Neural progenitor cell (in vitro differentiated cells): ENCODE data around the gene ZSCAN5A. TPM values are rescaled to one million over a fixed set of nuclear protein-coding genes. Genes with fewer than 3 reads are reported as not detected.

Experiments
- DNase-seq: peaks from one replicate; pipeline ENCODE4 v3.0.0-alpha.2; 2016; ENCODE audit warnings: low spot score
- H2AFZ ChIP-seq: fragments of 200-600 bp; sonication (generic); replicated peaks from 2 replicates; pipeline ENCODE4 v1.6.1; 2016; ENCODE audit warnings: antibody characterized with exemption
- H3F3A ChIP-seq: fragments of 200-600 bp; sonication (generic); 2 replicates; pipeline ENCODE4 v1.6.1; 2016; ENCODE audit warnings: antibody characterized with exemption, low read depth
- H3K27ac ChIP-seq: fragments of 200-600 bp; sonication (generic); 2 replicates; pipeline ENCODE4 v1.5.1; 2016; ENCODE audit warnings: mild to moderate bottlenecking
- H3K27me3 ChIP-seq: fragments of 200-600 bp; sonication (generic); 2 replicates; pipeline ENCODE4 v1.6.1; 2016; ENCODE audit warnings: mild to moderate bottlenecking, moderate library complexity
- H3K36me3 ChIP-seq: fragments of 200-600 bp; sonication (generic); 2 replicates; pipeline ENCODE4 v1.5.1; 2016
- H3K4me1 ChIP-seq: fragments of 200-600 bp; sonication (generic); 2 replicates; pipeline ENCODE4 v1.6.1; 2016; ENCODE audit warnings: mixed run types
- H3K4me2 ChIP-seq: fragments of 200-600 bp; sonication (generic); 2 replicates; pipeline ENCODE4 v1.6.1; 2016
- H3K4me3 ChIP-seq: fragments of 200-600 bp; sonication (generic); 2 replicates; pipeline ENCODE4 v1.5.1; 2016
- H3K79me2 ChIP-seq: fragments of 200-600 bp; sonication (generic); 2 replicates; pipeline ENCODE4 v1.6.1; 2016; ENCODE audit warnings: low read depth
- H3K9ac ChIP-seq: fragments of 200-600 bp; sonication (generic); 2 replicates; pipeline ENCODE4 v1.6.1; 2016
- H3K9me3 ChIP-seq: fragments of 200-600 bp; sonication (generic); 2 replicates; pipeline ENCODE4 v1.5.1; 2016; ENCODE audit warnings: low read depth
- H4K20me1 ChIP-seq: fragments of 200-600 bp; sonication (generic); 2 replicates; pipeline ENCODE4 v1.6.1; 2016; ENCODE audit warnings: low read depth
- H3K27ac Mint-ChIP-seq: 3 replicates; pipeline ENCODE4 v1.8.0; 2021; ENCODE audit warnings: mixed read lengths
- H3K27me3 Mint-ChIP-seq: 2 replicates; pipeline ENCODE4 v1.8.0; 2022; ENCODE audit warnings: low read depth, mild to moderate bottlenecking, inconsistent platforms, moderate library complexity, mixed read lengths; ENCODE audit not compliant: insufficient read depth
- H3K36me3 Mint-ChIP-seq: 3 replicates; pipeline ENCODE4 v1.8.0; 2021; ENCODE audit warnings: mixed read lengths
- H3K4me1 Mint-ChIP-seq: 3 replicates; pipeline ENCODE4 v1.8.0; 2021; ENCODE audit warnings: mixed read lengths
- H3K4me3 Mint-ChIP-seq: 3 replicates; pipeline ENCODE4 v1.8.0; 2021; ENCODE audit warnings: mild to moderate bottlenecking, moderate library complexity, mixed read lengths
- H3K9me3 Mint-ChIP-seq: 3 replicates; pipeline ENCODE4 v1.8.0; 2020; ENCODE audit warnings: mixed read lengths
- EZH2 ChIP-seq: fragments of 200-600 bp; sonication (generic); IDR thresholded peaks from 2 replicates; pipeline ENCODE4 v1.6.1; 2017; ENCODE audit warnings: antibody characterized with exemption, mild to moderate bottlenecking, moderate library complexity
- EZH2phosphoT487 ChIP-seq: fragments of 200-600 bp; sonication (generic); IDR thresholded peaks from 2 replicates; pipeline ENCODE4 v1.6.1; 2017; ENCODE audit warnings: antibody characterized with exemption
- total RNA-seq: library from RNA; depleted of rRNA; stranded (reverse); fragments of >200 nt; gene quantifications from 2 replicates; pipeline ENCODE4 v1.2.3, GENCODE V29; 2015; ENCODE audit warnings: low replicate concordance
- TF ChIP-seq, protein P1 (sequence below): fragments of 200-600 bp; sonication (generic); IDR thresholded peaks from 2 replicates; pipeline ENCODE4 v1.5.1; 2017; ENCODE audit warnings: antibody characterized with exemption, mild to moderate bottlenecking

ZSCAN5A gene
- total RNA-seq, 1 donor from 2014 or later = 1.6 TPM

GRCh38 chr19:56301155-56301554 is 13.5 kb downstream of the ZSCAN5A start:
- no peak overlapping the region for H3K4me2 ChIP-seq
- peaks cover 2% of the 10 kb centered on the region for H3K27me3 Mint-ChIP-seq
- TF ChIP-seq, protein P1, sequence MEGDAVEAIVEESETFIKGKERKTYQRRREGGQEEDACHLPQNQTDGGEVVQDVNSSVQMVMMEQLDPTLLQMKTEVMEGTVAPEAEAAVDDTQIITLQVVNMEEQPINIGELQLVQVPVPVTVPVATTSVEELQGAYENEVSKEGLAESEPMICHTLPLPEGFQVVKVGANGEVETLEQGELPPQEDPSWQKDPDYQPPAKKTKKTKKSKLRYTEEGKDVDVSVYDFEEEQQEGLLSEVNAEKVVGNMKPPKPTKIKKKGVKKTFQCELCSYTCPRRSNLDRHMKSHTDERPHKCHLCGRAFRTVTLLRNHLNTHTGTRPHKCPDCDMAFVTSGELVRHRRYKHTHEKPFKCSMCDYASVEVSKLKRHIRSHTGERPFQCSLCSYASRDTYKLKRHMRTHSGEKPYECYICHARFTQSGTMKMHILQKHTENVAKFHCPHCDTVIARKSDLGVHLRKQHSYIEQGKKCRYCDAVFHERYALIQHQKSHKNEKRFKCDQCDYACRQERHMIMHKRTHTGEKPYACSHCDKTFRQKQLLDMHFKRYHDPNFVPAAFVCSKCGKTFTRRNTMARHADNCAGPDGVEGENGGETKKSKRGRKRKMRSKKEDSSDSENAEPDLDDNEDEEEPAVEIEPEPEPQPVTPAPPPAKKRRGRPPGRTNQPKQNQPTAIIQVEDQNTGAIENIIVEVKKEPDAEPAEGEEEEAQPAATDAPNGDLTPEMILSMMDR = peak; percentile 11
- TF ChIP-seq EZH2phosphoT487 = no peak
- no peak for TF ChIP-seq EZH2
- no peaks in the 10 kb centered on the region for H3K36me3 ChIP-seq
- no peak overlapping the region for H2AFZ ChIP-seq
- no peaks in the 10 kb centered on the region for H3K27me3 ChIP-seq
- H3K9ac ChIP-seq = no peak overlapping the region
- no peaks in the 10 kb centered on the region for H3K9me3 ChIP-seq
- no peaks in the 10 kb centered on the region for H4K20me1 ChIP-seq
- no peak overlapping the region for H3K4me3 ChIP-seq
- no peaks in the 10 kb centered on the region for H3F3A ChIP-seq
- peaks cover 13% of the 10 kb centered on the region for H3K36me3 Mint-ChIP-seq
- no peak overlapping the region for H3K4me3 Mint-ChIP-seq
- no peak overlapping the region for H3K27ac ChIP-seq
- no peaks in the 10 kb centered on the region for H3K4me1 Mint-ChIP-seq
- H3K79me2 ChIP-seq = no peaks in the 10 kb centered on the region
- no peaks in the 10 kb centered on the region for H3K4me1 ChIP-seq
- no peak overlapping the region for H3K27ac Mint-ChIP-seq
- DNase-seq = no peak
- H3K9me3 Mint-ChIP-seq = no peaks in the 10 kb centered on the region

DNA sequence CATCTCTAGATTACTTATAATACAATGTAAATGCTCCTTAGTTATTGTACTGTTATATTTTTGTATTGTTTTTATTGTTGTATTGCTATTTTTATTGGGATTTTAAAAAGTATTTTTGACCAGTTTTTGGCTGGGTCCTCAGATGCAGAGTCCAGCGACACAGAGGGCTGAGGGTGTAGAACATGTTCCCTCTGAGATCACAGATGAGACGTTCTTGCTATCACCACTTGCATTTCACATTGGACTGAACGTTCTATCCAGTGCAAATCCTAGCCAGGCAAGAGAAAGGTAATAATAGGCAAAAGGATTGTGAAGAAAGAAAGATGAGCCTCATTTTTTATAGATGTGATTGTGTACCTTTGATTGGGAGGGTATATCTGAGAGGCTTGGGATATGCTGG is 15.0 kb downstream of the ZSCAN5A start:
- H3K27me3 ChIP-seq = no peaks in the 10 kb centered on the region
- no peak overlapping the region for H3K4me3 ChIP-seq
- no peak overlapping the region for H2AFZ ChIP-seq
- no peak overlapping the region for H3K27ac Mint-ChIP-seq
- H3K9me3 ChIP-seq = no peaks in the 10 kb centered on the region
- peaks cover 14% of the 10 kb centered on the region for H3K36me3 Mint-ChIP-seq
- H3K4me2 ChIP-seq = no peak overlapping the region
- peaks cover 6% of the 10 kb centered on the region for H3K27me3 Mint-ChIP-seq
- H3K4me3 Mint-ChIP-seq = no peak overlapping the region
- peaks cover 2% of the 10 kb centered on the region for H3F3A ChIP-seq
- TF ChIP-seq, protein P1 = no peak
- TF ChIP-seq EZH2 (no peak), EZH2phosphoT487 (no peak)
- DNase-seq = no peak
- H3K4me1 ChIP-seq = peaks cover 3% of the 10 kb centered on the region
- no peak overlapping the region for H3K9ac ChIP-seq
- no peaks in the 10 kb centered on the region for H3K36me3 ChIP-seq
- H4K20me1 ChIP-seq = no peaks in the 10 kb centered on the region
- H3K4me1 Mint-ChIP-seq = peaks cover under 1% of the 10 kb centered on the region
- H3K27ac ChIP-seq = no peak overlapping the region
- no peaks in the 10 kb centered on the region for H3K9me3 Mint-ChIP-seq
- H3K79me2 ChIP-seq = no peaks in the 10 kb centered on the region

GRCh38 chr19:56297010-56297409 is 17.6 kb downstream of the ZSCAN5A start:
- DNase-seq = no peak
- H4K20me1 ChIP-seq = no peaks in the 10 kb centered on the region
- H3K27me3 ChIP-seq = no peaks in the 10 kb centered on the region
- H3K36me3 ChIP-seq = no peaks in the 10 kb centered on the region
- H3K4me1 ChIP-seq = peaks cover 19% of the 10 kb centered on the region
- Mint-ChIP-seq H3K4me3 (no peak overlapping the region), H3K27me3 (peaks cover 7% of the 10 kb centered on the region), H3K4me1 (peaks cover 13% of the 10 kb centered on the region), H3K27ac (no peak overlapping the region), H3K36me3 (peaks cover 22% of the 10 kb centered on the region), H3K9me3 (peaks cover 4% of the 10 kb centered on the region)
- no peaks in the 10 kb centered on the region for H3K9me3 ChIP-seq
- H3K79me2 ChIP-seq = no peaks in the 10 kb centered on the region
- no peak overlapping the region for H3K4me2 ChIP-seq
- no peak overlapping the region for H3K4me3 ChIP-seq
- H3F3A ChIP-seq = peaks cover 17% of the 10 kb centered on the region
- no peak overlapping the region for H2AFZ ChIP-seq
- H3K27ac ChIP-seq = no peak overlapping the region
- no peak overlapping the region for H3K9ac ChIP-seq
- TF ChIP-seq, protein P1 = no peak
- TF ChIP-seq EZH2phosphoT487 = no peak
- no peak for TF ChIP-seq EZH2
